Gastroesophageal sphincter (tissue), 3 donors: ENCODE data around the gene NOL11.

Experiments used
- CTCF ChIP-seq, 4 experiments: fragments of 200-600 bp in 2 of 4; fragments of 450-650 bp in 2 of 4; sonication (generic) in 1 of 4; IDR thresholded peaks; one replicate each; pipeline ENCODE4 v1.5.1; 2017 to 2019; ENCODE audit warnings: antibody characterized with exemption in 4 of 4, mild to moderate bottlenecking in 2 of 4, moderate library complexity in 2 of 4
- EP300 ChIP-seq: sonication (generic); formaldehyde crosslinking; IDR thresholded peaks from one replicate; pipeline ENCODE4 v1.6.1; 2017; ENCODE audit warnings: antibody characterized with exemption, mild to moderate bottlenecking
- POLR2A ChIP-seq, 2 donors: fragments of 450-650 bp; IDR thresholded peaks; one replicate each; pipeline ENCODE4 v1.6.1; 2017; ENCODE audit warnings: antibody characterized with exemption in 2 of 2, mild to moderate bottlenecking in 2 of 2, moderate library complexity in 1 of 2
- POLR2AphosphoS5 ChIP-seq: sonication (generic); formaldehyde crosslinking; IDR thresholded peaks from one replicate; pipeline ENCODE4 v1.6.1; 2017; ENCODE audit warnings: antibody characterized with exemption

DNA sequence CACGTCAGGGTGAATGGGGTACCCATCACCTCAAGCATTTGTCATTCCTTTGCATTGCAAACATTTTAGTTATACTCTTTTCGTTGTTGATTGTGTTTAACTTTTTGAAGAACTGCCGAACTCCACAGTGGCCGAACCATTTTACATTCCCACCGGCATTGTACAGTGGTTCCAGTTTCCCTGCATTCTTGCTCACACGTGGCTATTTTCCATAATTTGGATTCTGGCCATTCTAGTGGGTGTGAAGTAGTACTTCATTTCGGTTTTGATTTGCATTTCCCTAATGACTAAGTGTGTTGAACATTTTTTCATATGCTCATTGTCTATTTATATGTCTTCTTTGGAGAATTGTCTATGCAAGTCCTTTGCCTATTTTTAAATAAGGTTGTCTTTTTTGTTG lies 13.0 kb downstream of the NOL11 start:
- TF ChIP-seq CTCF (IDR thresholded peaks at IDR 0.05) (no peak), POLR2A (IDR thresholded peaks at IDR 0.05) (no peak), EP300 (no peak), POLR2AphosphoS5 (no peak)
